Neuron (in vitro differentiated cells): ENCODE results near the gene HECTD4.
"Not testable (repeated sequence)": the region's sequence is repeated elsewhere in the genome, so short reads cannot be mapped to it uniquely, and the experiment has no call there.

Experiments
- H2AFZ ChIP-seq: one replicate; pipeline ENCODE4 v1.6.1; 2013; ENCODE audit warnings: low read depth, mild to moderate bottlenecking, inconsistent platforms, low read length, moderate library complexity
- H3K27me3 ChIP-seq: one replicate; pipeline ENCODE4 v1.6.1; 2013; ENCODE audit warnings: low read length; ENCODE audit not compliant: insufficient read depth
- H3K36me3 ChIP-seq: one replicate; pipeline ENCODE4 v1.6.1; 2013; ENCODE audit warnings: low read length; ENCODE audit not compliant: insufficient read depth
- H3K4me1 ChIP-seq: one replicate; pipeline ENCODE4 v1.6.1; 2013; ENCODE audit warnings: low read length; ENCODE audit not compliant: insufficient read depth
- H3K4me3 ChIP-seq: 2 replicates; pipeline ENCODE4 v1.5.1; 2013; ENCODE audit warnings: mild to moderate bottlenecking, low read length, moderate library complexity
- H3K9me3 ChIP-seq: one replicate; pipeline ENCODE4 v1.6.1; 2013; ENCODE audit warnings: low read length

The HECTD4 gene

GRCh38 chr12:112121780-112122565 lies 260.3 kb downstream of the HECTD4 start:
- Histone ChIP-seq H3K27me3 (no peaks in the 10 kb centered on the region), H2AFZ (no peak overlapping the region), H3K4me1 (peaks cover 10% of the 10 kb centered on the region), H3K9me3 (no peaks in the 10 kb centered on the region), H3K4me3 (no peak overlapping the region), H3K36me3 (no peaks in the 10 kb centered on the region)

DNA sequence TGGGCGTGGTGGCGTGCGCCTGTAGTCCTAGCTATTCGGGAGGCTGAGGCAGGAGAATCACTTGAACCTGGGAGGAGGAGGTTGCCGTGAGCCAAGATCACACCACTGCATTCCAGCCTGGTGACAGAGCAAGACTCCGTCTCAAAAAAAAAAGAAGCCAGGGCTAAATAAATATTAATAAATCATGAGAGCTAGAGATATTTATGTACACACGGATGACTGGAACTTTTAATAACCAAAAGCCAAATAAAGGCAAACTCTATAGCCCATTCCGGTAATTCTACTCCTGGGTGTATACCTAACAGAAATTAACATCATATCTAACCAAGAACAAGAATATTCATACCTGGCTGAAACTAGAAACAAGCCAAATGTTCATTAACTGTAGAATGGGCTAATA lies 264.5 kb downstream of the HECTD4 start:
- Histone ChIP-seq H3K27me3 (no peaks in the 10 kb centered on the region), H3K4me3 (no peak overlapping the region), H3K9me3 (no peaks in the 10 kb centered on the region), H2AFZ (no peak overlapping the region), H3K36me3 (no peaks in the 10 kb centered on the region), H3K4me1 (peaks cover 12% of the 10 kb centered on the region)

GRCh38 chr12:112116232-112117060 lies 265.8 kb downstream of the HECTD4 start:
- Histone ChIP-seq H3K9me3 (no peaks in the 10 kb centered on the region), H3K27me3 (no peaks in the 10 kb centered on the region), H2AFZ (peak overlapping the region; percentile 48), H3K36me3 (no peaks in the 10 kb centered on the region), H3K4me3 (peak overlapping the region; percentile 37), H3K4me1 (peaks cover 12% of the 10 kb centered on the region)

DNA sequence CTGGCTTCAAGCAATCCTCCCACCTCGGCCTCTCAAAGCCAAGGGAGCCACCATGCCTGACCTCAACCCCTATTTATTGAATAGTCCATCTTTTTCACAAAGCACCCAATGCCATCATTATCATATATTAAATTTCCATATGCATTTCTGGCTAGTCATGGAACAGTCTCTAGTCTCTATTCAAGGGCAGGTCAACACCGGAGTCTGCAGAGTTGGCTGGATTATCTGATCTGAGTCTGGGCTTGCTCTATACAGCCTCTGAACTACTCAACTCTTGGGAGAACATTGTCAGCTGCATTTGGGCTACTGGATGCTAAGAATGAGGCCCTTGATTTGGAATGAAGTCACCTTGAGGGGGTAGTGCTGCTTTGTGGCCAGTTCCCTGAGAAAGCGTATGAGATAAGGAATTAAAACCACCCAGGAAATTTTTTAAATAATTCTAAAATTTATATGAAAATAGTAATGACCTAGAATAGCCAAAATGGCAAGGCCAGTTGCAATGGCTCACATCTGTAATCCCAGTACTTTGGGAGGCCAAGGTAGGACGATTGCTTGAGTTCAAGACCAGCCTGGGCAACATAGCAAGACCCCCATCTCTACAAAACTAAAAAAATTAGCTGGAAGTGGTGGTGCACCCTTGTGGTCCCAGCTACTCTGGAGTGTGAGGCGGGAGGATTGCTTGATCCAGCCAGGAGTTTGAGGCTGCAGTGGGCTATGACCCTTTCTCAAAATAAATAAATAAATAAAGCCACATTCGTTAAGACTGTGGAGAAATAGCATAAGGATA lies 266.8 kb downstream of the HECTD4 start:
- H3K27me3 ChIP-seq, result no peaks in the 10 kb centered on the region
- no peaks in the 10 kb centered on the region for H3K9me3 ChIP-seq
- no peak overlapping the region for H3K4me3 ChIP-seq
- H2AFZ ChIP-seq, result no peak overlapping the region
- H3K36me3 ChIP-seq, result no peaks in the 10 kb centered on the region
- peaks cover 12% of the 10 kb centered on the region for H3K4me1 ChIP-seq

DNA sequence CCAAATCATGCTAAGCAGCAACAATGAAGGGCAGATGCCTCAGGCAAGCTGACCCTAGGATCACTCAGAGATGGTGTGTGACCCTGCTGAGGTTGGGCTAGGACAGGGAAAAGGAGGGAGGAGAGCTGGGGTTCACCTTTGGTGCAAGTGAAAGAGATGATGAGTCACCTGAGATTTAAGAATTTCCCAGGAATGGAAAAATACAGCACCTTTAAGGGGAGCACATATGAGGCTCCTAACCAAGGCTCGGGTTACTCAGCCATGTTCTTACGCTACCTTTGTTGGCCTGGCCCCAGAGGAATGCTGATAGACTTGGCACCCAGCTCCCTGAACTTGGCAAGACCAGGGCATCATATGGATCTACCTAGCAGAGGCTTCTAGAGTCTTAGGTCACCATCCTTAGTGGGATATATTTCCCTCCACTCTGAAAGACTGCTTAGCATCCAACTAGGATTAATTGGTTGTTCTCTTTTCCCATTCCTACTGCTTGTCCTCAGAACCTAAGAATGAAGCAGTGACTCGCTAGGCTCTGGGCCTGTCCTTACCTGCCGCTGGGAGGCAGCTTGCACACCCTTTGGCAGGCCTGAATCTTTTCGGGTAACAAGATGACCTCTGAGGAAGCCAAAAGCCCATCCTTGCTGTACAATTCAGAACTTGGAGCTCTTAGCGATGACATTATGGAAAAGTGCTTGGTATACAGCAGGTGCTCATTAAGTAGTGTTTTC lies 269.7 kb downstream of the HECTD4 start:
- H3K4me3 ChIP-seq, result no peak overlapping the region
- H3K36me3 ChIP-seq, result no peaks in the 10 kb centered on the region
- H3K27me3 ChIP-seq, result no peaks in the 10 kb centered on the region
- H3K9me3 ChIP-seq, result no peaks in the 10 kb centered on the region
- peaks cover 16% of the 10 kb centered on the region for H3K4me1 ChIP-seq
- no peak overlapping the region for H2AFZ ChIP-seq

- Histone ChIP-seq H3K9me3 (no peaks in the 10 kb centered on the region), H2AFZ (no peak overlapping the region), H3K4me1 (peaks cover 19% of the 10 kb centered on the region), H3K36me3 (no peaks in the 10 kb centered on the region), H3K4me3 (no peak overlapping the region), H3K27me3 (no peaks in the 10 kb centered on the region)
Observed at GRCh38 chr12:112111931-112112330, 270.3 kb downstream of the HECTD4 start.

GRCh38 chr12:112110787-112111662 lies 271.2 kb downstream of the HECTD4 start:
- not testable (repeated sequence) for H3K4me3 ChIP-seq, H2AFZ ChIP-seq, H3K36me3 ChIP-seq, H3K9me3 ChIP-seq, H3K27me3 ChIP-seq
- H3K4me1 ChIP-seq, result peaks cover 19% of the 10 kb centered on the region
